HG02840 (cell line): ENCODE measurements around the gene NCOA1.
A peak's percentile ranks its signal among the peaks of the same experiment; 100 is the strongest.

ENCODE experiments used
- ATAC-seq: cut with Tn5 transposase; IDR thresholded peaks from one replicate; pipeline ENCODE4 v1.9.1; 2021; ENCODE audit warnings: mild to moderate bottlenecking, moderate library complexity, moderate number of reproducible peaks; ENCODE audit not compliant: unreplicated experiment, low FRiP score

The NCOA1 gene

DNA sequence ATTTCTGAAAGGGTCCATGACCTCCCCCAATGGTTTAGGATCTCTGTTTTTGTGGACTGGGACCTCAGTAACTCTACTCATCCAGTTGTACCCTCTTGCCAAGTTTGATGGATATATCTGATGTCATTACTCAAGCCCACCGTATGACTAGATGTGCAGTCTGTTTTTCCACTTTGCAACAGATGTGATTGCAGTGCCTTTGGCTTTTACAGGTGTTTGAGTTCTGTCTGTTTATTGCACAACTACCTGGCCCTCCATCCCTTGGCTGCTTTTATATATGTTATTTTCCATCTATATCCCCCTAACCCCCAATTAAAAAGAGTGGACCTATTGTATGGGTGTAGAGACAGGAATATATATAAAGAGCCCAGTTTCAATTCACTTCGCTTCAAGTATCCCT lies 10.8 kb downstream of the NCOA1 start:
- no peak for ATAC-seq

DNA sequence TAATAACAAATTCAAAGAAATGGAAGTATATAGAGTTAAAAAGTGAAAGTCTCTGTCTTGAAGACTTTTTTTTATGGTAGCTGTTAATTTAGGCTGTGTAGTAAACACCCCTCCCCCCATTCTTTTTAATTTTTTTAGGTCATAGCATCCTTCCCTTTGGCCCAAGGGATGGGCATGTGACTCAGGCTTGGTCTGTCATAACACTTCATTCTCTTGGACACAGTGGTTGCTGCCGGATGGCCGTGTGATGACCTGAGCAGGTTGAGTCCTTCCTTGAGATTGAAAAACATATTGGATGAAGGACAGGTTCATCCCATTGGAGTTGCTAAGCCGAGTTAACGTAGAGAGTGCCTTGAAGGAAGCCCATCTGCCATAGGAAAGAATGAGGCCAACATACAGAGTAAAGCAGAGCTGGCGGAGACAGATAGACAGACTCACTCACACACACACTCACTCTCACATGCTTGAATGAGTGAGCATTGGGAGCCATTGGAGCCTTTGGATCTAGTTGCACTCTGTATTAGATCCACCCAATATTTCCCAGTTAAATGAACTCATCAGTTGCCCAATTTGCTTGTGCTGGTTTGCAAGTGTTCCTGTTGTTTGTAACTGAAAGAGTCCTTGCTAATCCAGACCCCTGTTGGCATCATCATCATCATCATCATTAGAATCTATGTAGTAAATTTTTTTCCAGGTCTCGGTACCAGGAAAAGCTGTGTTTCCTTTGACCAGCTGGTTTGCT lies 14.7 kb downstream of the NCOA1 start:
- no peak for ATAC-seq

DNA sequence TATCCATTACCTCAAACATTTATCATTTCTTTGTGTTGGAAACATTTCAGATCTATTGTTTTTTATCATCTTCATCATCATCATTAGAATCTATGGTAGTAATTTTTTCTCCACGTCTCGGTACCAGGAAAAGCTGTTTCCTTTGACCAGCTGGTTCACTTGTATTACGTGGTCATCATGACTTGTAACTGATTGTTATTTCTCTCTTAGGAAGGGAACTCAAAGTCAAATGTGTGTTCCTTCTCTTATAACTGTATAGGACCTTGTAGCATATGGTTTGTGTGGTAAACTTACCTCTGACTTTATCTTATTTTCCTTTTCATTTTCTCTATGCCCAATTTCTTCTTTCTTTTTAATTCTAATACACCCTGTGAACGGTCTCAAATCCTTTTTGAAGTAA lies 16.5 kb downstream of the NCOA1 start:
- ATAC-seq = no peak

DNA sequence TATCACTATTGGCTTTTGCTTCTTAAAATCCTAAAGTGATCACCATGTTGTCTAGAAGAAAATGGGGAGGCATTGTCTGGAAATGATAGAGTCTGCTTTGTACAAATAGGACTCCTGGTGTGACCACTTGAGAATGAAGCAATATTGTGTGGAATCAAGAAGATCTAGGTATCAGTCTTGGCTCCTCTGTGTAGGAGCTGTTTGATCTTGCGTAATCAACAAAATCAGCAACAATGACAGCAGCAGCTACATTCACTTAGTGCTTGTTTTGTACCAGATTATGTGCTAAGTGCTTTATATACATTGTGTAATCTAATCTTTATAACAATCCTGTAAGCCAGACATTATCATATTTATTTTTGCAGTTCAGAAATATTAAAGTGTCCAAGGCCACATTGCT lies 17.8 kb downstream of the NCOA1 start:
- no peak for ATAC-seq

DNA sequence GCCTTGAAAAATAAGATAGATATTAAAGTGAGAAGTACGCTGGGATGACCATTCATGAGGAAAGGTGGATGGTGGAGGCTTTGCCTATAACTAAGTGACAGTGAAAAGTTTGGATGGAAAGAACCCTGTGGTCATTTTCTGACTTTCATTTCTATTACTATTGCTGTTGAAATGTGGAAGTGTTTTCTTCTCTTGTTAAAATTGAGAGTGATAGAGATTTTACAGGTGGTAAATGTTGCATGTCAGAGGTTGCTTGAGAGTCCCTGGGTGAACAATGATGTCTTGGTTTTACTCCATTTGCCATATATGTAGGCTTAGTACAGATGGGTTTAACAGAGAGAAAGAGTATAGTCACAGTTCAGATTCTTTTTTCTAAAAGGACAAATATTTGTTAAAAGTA lies 18.4 kb downstream of the NCOA1 start:
- ATAC-seq = peak; percentile 79

DNA sequence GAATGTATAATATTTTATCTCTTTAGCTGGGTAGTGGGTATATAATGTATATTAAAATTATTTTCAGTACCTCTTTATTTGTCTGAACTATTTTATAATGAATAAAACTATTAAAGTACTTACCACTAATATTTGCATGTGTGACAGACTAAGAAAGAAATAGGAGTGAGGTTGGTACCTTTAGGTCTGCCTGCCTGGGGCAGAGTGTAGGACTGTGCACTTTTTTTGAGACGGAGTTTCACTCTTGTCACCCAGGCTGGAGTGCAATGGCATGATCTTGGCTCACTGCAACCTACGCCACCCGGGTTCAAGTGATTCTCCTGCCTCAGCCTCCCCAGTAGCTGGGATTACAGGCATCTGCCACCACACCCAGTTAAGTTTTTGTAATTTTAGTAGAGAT lies 18.8 kb downstream of the NCOA1 start:
- no peak for ATAC-seq

DNA sequence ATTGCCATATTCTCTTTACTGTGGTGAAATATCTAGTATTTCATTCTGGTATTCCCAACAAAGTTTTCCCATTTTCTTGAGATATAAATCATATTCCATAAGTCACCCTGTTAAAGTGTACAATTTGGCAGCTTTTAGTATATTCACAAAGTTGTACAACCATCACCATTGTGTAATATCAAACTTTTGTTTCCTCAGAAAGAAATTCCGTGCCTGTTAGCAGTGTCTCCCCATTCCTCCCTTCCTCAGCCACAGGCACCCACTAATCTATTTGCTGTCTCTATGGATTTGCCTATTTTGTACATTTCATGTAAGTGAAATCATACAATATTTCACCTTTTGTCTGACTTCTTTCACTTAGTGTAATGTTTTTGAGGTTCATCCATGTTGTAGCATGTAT lies 19.7 kb downstream of the NCOA1 start:
- no peak for ATAC-seq

DNA sequence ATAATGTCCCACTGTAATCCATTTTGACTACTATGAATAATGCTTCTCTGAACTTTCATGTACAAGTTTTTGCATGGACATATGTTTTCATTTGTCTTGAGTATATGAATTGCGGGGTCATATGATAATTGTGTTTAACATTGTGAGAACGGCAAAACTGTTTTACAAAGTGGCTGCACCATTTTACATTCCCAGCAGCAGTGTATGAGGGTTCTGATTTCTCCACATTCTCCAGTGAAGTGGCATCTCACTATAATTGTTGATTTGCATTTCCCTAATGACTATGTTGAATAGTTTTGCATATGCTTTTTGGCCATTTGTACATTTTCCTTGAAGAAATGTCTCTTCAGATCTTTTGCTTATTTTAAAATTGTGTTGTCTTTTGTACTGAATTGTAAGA lies 20.1 kb downstream of the NCOA1 start:
- ATAC-seq = no peak

DNA sequence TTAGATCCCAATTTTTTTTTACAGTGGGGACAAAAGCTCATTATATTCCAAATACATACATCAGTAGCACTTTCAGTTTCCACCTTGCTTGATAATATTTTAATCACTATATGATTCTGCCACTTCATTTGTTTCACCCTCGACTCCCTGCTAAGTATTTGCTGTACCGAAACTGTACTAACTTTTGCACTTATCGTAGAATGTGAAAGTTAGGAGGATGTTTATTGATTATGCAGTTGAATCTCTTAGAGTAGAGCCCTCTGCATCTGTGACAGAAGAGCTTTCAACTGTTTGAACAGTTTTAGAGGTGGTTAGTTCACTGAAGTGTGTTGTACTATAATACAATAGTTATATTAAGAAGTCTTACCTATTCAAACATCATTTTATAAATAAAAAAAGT lies 20.8 kb downstream of the NCOA1 start:
- no peak for ATAC-seq

DNA sequence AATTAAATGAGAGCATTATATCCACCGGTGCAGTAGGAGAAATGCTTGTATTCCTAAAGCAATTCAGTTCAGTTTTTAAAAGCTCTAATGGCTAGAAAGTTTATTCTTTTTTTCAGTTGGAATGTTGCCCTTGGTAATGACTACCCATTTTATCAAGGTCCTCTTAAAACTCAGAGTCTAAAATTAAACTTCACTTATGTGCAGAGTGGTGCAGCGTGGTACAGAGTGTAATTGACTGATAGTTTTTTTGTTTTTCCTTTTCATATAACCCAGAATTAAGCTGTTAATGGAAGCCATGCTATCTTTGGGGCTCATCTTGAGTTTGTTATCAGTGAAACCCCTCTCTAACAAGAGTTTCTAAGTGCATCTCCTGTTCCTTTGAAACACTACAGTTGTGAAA lies 21.4 kb downstream of the NCOA1 start:
- no peak for ATAC-seq

DNA sequence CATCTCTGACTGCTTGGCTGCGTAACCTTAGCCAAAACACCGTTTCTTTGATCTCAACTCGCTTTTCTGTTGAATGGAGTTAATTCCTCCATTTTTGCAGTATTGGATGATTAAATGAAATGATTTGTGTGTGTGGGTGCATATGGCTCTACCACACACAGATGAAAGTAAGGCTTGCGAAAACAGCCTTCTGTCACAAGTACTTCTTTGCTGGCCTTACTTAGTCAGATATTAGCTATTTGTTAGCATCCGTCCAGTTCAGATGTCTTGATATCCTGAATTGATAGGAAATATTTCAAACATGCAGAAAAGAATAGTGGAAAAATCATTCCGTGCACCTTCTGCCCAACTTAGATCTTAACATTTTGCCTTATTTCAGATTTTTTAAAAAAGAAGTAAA lies 21.8 kb downstream of the NCOA1 start:
- ATAC-seq = no peak

DNA sequence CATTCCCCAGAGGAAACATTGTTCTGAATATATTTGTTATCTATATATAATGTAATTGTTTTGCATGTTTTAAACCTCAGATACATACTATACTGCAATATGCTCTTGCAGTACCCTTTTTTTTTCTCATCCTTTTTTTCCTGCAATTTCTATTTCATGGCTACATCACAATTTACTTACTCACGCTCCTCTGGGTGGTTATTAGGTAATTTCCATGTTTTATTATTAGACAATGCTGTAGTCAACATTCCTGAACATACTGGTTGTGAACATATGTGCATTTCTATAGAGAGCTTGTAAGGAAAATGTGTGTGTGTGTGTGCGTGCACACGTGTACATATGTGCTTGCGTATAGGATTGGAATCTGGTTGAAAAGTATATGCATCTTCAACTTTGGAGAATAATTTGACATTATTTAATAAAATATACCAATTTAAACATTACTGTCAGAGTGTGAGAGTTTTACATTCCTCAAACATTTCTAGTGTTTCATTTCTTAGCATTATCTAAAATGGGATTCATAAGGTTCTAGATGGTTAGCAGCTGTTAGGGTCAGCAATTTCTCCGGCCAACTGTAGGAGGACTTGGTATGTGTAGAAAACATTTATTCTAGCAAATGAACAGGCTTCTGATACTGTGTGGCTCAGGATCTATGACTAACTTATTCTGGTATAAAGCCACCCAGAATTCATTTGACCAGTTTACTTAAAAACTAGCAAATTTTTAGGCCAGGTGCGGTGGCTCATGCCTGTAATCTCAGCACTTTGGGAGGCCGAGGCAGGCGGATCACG lies 22.4 kb downstream of the NCOA1 start:
- no peak for ATAC-seq

DNA sequence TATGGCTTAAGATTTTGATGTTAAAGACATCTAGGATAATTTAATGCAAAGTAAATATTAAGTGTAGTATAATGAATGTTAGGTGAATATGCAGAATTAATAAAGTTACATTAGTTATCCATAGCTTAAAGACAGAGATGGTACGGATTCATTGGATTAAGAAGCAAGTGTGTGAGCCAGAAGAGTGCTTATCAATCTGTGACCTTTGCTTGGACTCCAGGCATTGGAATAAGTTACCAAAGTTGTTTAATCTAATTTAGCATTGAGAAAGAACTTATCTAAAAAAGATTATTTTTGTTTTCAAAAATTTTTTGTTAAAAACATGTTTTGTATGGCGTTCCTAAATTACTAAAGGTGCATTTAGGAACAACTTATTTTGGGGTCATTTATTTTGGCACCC lies 23.8 kb downstream of the NCOA1 start:
- no peak for ATAC-seq

DNA sequence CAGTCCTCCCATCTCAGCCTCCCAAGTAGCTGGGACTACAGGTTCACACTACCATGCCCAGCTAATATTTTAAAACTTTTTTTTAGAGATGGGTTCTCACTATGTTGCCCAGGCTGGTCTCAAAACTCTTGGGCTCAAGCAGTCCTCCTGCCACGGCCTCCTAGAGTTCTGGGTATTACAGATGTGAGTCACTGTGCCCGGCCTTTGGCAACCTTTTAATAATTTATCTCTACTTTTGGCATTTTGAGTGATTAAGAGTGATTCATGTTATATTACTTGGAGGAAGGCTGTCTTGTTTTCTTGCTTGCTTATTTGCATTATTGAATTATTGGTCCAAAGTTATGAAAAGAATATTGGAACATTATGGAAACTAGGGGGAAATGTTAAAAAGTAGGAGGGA lies 24.3 kb downstream of the NCOA1 start:
- ATAC-seq = no peak

DNA sequence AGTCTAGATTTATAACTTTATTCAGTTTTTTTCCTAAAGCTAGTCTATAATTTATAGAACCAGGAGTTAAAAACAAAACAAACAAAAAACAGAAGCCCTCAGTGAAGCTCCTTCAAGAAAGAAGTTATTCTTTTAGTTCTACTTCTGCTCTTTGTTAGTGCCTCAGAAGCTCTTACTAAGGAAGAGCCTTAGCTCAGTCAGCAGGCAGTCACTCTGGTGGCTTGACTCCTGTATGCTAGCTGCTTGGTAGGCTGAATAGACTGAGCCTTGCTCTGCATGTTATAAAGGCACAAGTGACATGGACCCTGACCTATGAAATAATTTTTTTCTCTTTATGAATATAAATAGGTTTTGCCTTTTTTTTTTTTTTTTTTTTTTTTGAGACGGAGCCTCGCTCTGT lies 24.8 kb downstream of the NCOA1 start:
- no peak for ATAC-seq

DNA sequence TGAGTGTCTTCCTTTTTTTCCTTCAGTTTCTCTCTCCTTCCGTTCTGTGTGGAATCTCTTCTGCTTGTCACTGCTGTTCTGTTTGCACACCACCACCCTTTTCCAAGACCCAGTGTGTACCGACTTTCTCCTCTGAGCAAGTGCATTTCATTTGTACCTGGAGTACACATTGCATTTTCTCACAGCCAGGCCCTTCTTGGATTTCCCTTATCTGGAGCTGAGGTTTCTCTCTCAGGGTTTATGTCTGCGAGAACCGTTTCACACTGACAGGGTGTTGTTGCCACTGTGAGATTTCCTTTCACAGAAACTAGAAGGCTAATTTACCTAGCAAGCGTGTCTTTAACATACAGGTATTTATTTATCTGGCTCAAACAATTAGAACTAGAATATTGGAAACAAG lies 26.2 kb downstream of the NCOA1 start:
- ATAC-seq = no peak

DNA sequence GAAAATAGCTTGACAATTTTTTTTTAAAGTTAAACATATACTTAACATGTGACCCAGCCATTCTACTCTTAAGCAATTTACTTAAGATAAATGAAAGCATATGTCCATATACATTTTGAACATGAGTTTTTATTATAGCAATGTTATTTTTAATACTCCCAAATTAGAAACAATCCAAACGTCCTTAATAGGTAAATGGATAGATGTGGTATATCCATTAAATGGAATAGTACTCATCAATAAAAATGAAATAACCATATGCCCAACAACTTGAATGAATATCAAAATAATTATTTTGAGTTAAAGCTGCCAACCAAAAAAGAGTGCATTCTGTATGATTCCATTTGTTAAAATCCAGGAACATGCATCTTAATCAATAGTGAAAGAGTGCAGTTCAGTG lies 29.1 kb downstream of the NCOA1 start:
- no peak for ATAC-seq

DNA sequence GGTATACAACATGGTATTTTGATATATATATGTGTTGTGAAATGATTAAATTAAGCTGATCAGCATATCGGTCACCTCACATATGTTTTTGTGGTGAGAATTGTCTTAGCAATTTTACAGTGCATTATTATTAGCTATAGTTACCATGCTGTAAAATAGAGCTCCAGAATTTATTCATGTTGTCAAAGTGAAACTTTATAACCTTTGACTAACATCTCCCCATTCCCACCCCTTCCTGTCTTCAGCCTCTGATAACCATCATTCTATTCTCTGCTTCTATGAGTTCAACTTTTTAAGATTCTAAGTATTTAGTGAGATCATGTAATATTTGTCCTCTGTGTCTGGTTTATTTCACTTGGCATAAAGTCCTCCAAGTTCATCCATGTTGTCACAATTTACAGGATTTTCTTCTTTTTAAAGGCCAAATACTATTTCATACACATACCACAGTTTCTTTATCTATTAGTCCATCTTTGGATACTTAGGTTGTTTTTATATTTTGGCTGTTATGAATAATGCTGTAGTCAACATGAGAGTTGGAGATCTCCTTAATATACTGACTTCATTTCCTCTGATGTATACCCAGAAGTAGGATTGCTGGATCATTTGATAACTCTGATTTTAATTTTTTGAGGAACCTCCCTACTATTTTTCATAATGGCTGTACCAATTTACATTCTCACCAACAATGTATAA lies 30.3 kb downstream of the NCOA1 start:
- no peak for ATAC-seq

DNA sequence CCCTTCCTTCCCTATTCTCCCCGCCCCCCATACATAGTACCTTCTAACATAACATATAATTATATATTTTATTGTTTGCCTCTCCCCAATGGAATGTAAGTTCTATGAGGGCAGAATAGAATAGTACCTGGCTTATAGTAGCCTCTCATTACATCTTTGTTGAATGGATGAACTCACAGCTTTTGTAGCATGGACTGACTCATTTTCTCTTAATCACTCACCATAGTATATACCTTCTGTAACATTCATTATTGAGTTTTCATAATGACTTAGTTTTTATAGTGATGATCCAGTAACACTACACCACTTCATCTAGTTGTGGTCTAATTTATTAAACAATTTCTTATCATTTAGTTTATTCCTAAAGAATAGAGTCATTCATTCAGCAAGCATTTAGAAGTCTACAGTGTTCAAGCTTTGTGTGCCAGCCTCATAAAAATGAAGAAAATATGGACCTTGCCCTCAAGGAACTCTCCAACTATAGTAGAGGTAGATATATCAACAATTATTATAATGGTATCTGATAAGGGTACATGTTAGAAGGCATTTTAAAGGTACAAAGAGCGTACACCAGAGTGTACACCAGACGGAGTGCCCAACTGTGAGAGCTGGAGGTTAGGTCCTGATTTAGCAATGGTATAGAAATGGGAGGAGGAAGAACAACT lies 31.1 kb downstream of the NCOA1 start:
- ATAC-seq = no peak

DNA sequence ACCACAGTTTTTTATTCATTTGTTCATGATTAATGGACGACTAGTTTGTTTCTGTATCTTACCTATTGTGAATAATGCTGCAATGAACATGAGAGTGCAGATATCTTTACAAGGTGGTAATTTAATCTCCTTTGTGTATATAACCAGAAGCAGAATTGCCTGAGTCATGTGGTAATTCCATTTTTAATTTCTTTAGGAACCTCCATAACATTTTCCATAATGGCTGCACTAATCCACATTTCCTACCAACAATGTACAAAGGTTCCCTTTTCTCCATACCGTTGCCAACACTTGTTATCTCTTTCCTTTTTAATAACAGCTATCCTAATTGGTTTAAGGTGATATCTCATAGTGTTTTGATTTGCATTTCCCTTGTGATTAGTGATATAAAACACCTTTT lies 36.5 kb downstream of the NCOA1 start:
- ATAC-seq = no peak

DNA sequence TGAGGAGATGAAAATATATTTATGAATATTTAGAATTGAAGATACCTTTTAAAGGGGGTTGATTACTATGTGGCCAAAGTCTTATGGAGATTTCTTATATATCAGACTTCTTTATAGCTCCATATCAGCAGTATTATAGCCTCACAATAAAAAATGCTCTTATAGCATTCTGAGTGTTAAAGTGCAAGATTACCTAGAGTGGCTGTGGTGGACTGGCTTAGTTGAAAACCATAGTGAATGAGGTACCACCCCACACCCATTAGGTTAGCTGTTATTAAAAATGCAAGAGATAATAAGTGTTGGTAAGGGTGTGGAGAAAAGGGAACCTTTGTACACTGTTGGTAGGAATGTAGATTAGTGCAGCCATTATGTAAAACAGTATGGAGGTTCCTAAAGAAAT lies 39.7 kb downstream of the NCOA1 start:
- ATAC-seq = no peak
